ENCODE measurements around the gene MYOD1.

MYOD1 gene

GRCh38 chr11:17735818-17736578, 16.6 kb downstream of the MYOD1 start:
- DNase-seq: no peak

- no peak for DNase-seq
Observed at GRCh38 chr11:17736579-17736893, 17.2 kb downstream of the MYOD1 start.

- DNase-seq: no peak
Observed at GRCh38 chr11:17736930-17737817, 17.8 kb downstream of the MYOD1 start.

GRCh38 chr11:17738151-17738973, 19.0 kb downstream of the MYOD1 start:
- DNase-seq: no peak

GRCh38 chr11:17739945-17740338, 20.6 kb downstream of the MYOD1 start:
- DNase-seq: no peak

GRCh38 chr11:17740649-17741235, 21.4 kb downstream of the MYOD1 start:
- no peak for DNase-seq

- DNase-seq: no peak
Observed at GRCh38 chr11:17741487-17741886, 22.1 kb downstream of the MYOD1 start.

- no peak for DNase-seq
Observed at GRCh38 chr11:17742019-17742418, 22.6 kb downstream of the MYOD1 start.

GRCh38 chr11:17743026-17743807, 23.8 kb downstream of the MYOD1 start:
- no peak for DNase-seq

GRCh38 chr11:17743808-17744119, 24.4 kb downstream of the MYOD1 start:
- DNase-seq: no peak

- no peak for DNase-seq
Observed at GRCh38 chr11:17744151-17744940, 25.0 kb downstream of the MYOD1 start.

GRCh38 chr11:17745023-17745772, 25.8 kb downstream of the MYOD1 start:
- no peak for DNase-seq

GRCh38 chr11:17746096-17746495, 26.7 kb downstream of the MYOD1 start:
- no peak for DNase-seq

- DNase-seq: no peak
Observed at GRCh38 chr11:17747131-17747955, 28.0 kb downstream of the MYOD1 start.

- no peak for DNase-seq
Observed at GRCh38 chr11:17748044-17748443, 28.7 kb downstream of the MYOD1 start.

- no peak for DNase-seq
Observed at GRCh38 chr11:17748761-17749721, 29.7 kb downstream of the MYOD1 start.

GRCh38 chr11:17750013-17750800, 30.8 kb downstream of the MYOD1 start:
- no peak for DNase-seq

- DNase-seq: no peak
Observed at GRCh38 chr11:17750801-17751165, 31.4 kb downstream of the MYOD1 start.

All from NCI-H2081 (cell line).